ENCODE data around the gene LSM11.

- TF ChIP-seq CTCF (conservative IDR thresholded peaks at IDR 0.05; ENCODE audit: low read length) (no peak), EZH2phosphoT487 (IDR thresholded peaks at IDR 0.05; ENCODE audit: borderline replicate concordance) (no peak)
These were observed 3.7 kb downstream of the LSM11 start for GRCh38 chr5:157747173-157747740.

All from Loucy (cell line).